ENCODE measurements around the gene SCG2. TPM values are rescaled to one million over a fixed set of nuclear protein-coding genes. Genes with fewer than 3 reads are reported as not detected.

Gene SCG2
- total RNA-seq, 2 donors from 2014 or later = 0.56 to 4.9 TPM

DNA sequence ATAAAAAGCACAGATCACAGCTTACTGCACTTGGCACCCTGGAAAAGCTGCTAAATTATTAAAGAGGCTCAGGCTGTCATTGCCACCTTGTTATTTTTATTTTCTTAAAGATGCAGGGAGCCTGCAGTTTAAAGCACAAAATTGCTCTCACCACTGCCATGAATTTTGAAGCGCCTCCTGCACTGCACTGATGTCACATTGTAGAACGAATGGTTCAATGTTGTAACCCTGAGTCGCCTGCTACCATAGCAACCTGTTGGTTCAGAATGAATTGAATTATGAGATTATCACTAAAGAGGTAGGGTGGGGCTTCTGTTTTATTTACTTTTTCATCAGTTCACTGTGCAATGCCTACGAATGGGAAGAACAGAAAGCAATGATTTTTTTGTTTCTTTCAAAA, 16.5 kb downstream of the SCG2 start:
- H3K36me3 ChIP-seq = no peaks in the 10 kb centered on the region
- H3K27ac ChIP-seq = no peak overlapping the region
- no peaks in the 10 kb centered on the region for H3K9me3 ChIP-seq
- TF ChIP-seq, protein P1, sequence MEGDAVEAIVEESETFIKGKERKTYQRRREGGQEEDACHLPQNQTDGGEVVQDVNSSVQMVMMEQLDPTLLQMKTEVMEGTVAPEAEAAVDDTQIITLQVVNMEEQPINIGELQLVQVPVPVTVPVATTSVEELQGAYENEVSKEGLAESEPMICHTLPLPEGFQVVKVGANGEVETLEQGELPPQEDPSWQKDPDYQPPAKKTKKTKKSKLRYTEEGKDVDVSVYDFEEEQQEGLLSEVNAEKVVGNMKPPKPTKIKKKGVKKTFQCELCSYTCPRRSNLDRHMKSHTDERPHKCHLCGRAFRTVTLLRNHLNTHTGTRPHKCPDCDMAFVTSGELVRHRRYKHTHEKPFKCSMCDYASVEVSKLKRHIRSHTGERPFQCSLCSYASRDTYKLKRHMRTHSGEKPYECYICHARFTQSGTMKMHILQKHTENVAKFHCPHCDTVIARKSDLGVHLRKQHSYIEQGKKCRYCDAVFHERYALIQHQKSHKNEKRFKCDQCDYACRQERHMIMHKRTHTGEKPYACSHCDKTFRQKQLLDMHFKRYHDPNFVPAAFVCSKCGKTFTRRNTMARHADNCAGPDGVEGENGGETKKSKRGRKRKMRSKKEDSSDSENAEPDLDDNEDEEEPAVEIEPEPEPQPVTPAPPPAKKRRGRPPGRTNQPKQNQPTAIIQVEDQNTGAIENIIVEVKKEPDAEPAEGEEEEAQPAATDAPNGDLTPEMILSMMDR (IDR thresholded peaks at IDR 0.05) = no peak
- H3K4me3 ChIP-seq = no peak overlapping the region
- no peak for DNase-seq (ENCODE audit: low spot score)
- H3K4me1 ChIP-seq (ENCODE audit: control insufficient read depth in 1 of 2, low read depth in 2 of 2) = no peaks in the 10 kb centered on the region
- H3K27me3 ChIP-seq (replicated peaks; ENCODE audit: insufficient read depth) = no peaks in the 10 kb centered on the region
- ATAC-seq (ENCODE audit: insufficient number of reproducible peaks, low FRiP score, low read depth) = no peak

DNA sequence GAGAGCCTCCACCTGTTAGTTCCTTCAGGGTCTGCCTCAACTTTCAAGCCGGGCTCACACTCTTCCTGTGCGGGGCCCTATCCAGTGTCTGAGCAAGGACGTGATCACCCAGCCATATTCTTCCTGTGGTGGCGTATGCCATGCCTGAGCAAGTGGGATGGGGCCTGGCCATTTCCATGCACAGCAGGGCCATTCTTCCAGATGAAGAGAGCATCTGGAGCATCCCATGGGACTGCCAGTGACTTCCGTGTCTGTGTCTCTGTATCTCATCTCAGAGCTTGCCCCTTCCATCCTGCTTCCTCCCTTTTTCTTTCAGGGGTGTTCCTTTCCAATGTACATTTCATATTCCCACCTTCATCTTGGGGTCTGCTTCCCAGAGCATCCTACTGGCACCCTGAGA, 20.2 kb downstream of the SCG2 start:
- DNase-seq (ENCODE audit: low spot score) = no peak
- Histone ChIP-seq H3K27ac (no peak overlapping the region), H3K36me3 (no peaks in the 10 kb centered on the region), H3K27me3 (replicated peaks; ENCODE audit: insufficient read depth) (no peaks in the 10 kb centered on the region), H3K4me3 (no peak overlapping the region), H3K9me3 (no peaks in the 10 kb centered on the region), H3K4me1 (ENCODE audit: control insufficient read depth in 1 of 2, low read depth in 2 of 2) (peaks cover 0 to 6% of the 10 kb centered on the region in 2 donors)
- no peak for ATAC-seq (ENCODE audit: insufficient number of reproducible peaks, low FRiP score, low read depth)
- TF ChIP-seq, protein P1 (IDR thresholded peaks at IDR 0.05) = no peak

DNA sequence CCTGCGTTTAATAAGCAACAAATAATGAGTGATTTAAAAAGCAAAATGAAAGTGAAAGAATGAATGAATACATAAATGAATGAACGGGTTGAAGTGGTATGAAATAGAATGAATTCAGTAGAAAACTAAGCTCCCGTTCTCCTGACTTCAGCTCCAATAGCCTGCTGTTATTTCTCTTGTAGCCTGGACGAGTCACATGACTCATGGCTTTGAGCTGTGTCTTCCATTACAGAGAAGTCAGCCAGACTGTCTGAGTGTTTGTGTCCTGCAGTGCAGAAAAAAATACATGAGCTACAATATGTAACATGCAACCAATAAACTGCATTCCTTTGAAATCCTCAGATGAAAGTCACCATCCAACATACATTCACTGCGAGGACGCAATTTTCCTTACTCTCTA, 21.2 kb downstream of the SCG2 start:
- Histone ChIP-seq H3K9me3 (no peaks in the 10 kb centered on the region), H3K27ac (no peak overlapping the region), H3K36me3 (no peaks in the 10 kb centered on the region), H3K4me1 (ENCODE audit: control insufficient read depth in 1 of 2, low read depth in 2 of 2) (peaks cover 0 to 6% of the 10 kb centered on the region in 2 donors), H3K27me3 (replicated peaks; ENCODE audit: insufficient read depth) (no peaks in the 10 kb centered on the region), H3K4me3 (peak overlapping the region; percentile 44)
- ATAC-seq (ENCODE audit: insufficient number of reproducible peaks, low FRiP score, low read depth) (peak; percentile 41), DNase-seq (ENCODE audit: low spot score) (no peak)
- TF ChIP-seq, protein P1 (IDR thresholded peaks at IDR 0.05) = no peak

DNA sequence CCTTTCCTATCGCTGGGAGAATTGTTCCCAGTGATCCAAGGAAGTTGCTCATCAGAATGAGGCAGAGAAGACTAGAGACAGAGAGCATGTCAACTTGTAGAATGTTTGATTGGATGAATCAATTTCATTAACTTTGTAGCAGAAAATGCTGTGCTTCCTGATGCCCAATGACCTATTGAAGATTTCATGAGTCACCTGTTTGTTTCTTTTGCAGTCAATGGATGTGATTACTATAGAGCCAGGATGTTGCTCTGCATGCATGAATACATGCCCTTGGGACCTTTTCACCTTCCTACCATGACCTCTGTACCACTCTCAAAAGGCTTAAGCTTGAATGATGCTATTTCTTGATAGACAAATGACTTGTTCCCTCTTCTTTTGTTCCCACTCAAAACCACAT, 23.3 kb downstream of the SCG2 start:
- Histone ChIP-seq H3K36me3 (no peaks in the 10 kb centered on the region), H3K27me3 (replicated peaks; ENCODE audit: insufficient read depth) (no peaks in the 10 kb centered on the region), H3K4me3 (no peak overlapping the region), H3K27ac (no peak overlapping the region), H3K9me3 (no peaks in the 10 kb centered on the region), H3K4me1 (ENCODE audit: control insufficient read depth in 1 of 2, low read depth in 2 of 2) (peaks cover 0 to 6% of the 10 kb centered on the region in 2 donors)
- DNase-seq (ENCODE audit: low spot score) (no peak), ATAC-seq (ENCODE audit: insufficient number of reproducible peaks, low FRiP score, low read depth) (no peak)
- TF ChIP-seq, protein P1 (IDR thresholded peaks at IDR 0.05) = no peak

GRCh38 chr2:223576873-223577272, 25.3 kb downstream of the SCG2 start:
- TF ChIP-seq, protein P1 (IDR thresholded peaks at IDR 0.05) = no peak
- Histone ChIP-seq H3K9me3 (no peaks in the 10 kb centered on the region), H3K4me1 (ENCODE audit: control insufficient read depth in 1 of 2, low read depth in 2 of 2) (peaks cover 0 to 6% of the 10 kb centered on the region in 2 donors), H3K36me3 (no peaks in the 10 kb centered on the region), H3K27ac (no peak overlapping the region), H3K27me3 (replicated peaks; ENCODE audit: insufficient read depth) (no peaks in the 10 kb centered on the region), H3K4me3 (no peak overlapping the region)
- peak; percentile 82 for ATAC-seq (ENCODE audit: insufficient number of reproducible peaks, low FRiP score, low read depth)
- DNase-seq (ENCODE audit: low spot score) = no peak

Data from thoracic aorta (tissue), 2 donors.